ENCODE measurements around the gene SNRNP25. TPM values are rescaled to one million over a fixed set of nuclear protein-coding genes. Genes with fewer than 3 reads are reported as not detected.

The SNRNP25 gene
- total and polyA plus RNA-seq, 2 donors, result 23.3 to 33.7 TPM

DNA sequence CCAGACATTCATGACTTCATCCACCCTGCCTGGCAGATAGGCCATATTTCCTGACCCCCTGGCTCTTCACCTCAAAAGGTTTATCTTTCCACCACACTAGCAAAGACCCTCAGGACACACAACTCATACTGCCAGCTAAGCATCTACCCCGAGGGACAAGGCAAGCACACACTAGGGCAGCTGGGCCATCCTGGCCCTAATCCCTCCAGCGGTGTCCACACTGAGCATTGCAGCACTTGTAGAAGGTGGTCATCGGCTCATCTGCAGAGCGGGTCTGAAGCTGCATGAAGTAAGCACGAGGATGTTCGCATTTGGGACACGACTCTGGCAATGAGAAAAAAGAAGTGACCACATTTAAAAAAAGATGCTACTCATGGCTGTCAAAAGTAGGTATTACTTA lies 6.4 kb upstream of the SNRNP25 start:
- no peak for DNase-seq (ENCODE audit: low read depth in 6 of 9, low spot score in 9 of 9)
- 98% methylated on average over 7 of the region's 7 CpGs for WGBS
- H3K4me1 ChIP-seq (ENCODE audit: control insufficient read depth in 2 of 2, insufficient read depth in 2 of 2, low read length in 2 of 2), result peaks cover 0 to 3% of the 10 kb centered on the region in 2 donors
- no peaks in the 10 kb centered on the region for H3K27me3 ChIP-seq (ENCODE audit: control insufficient read depth in 2 of 2, insufficient read depth in 1 of 2, low read length in 1 of 2)
- no peak overlapping the region for H3K27ac ChIP-seq (ENCODE audit: low read depth in 1 of 2, low read length in 1 of 2)
- no peaks in the 10 kb centered on the region for H3K9me3 ChIP-seq (ENCODE audit: control insufficient read depth in 2 of 2, insufficient read depth in 1 of 2, low read length in 1 of 2)
- peaks cover 34 to 41% of the 10 kb centered on the region in 2 donors for H3K36me3 ChIP-seq (ENCODE audit: control insufficient read depth in 2 of 2, insufficient read depth in 2 of 2, low read length in 1 of 2)
- no peak overlapping the region for H3K4me3 ChIP-seq (ENCODE audit: low read length in 2 of 2)

DNA sequence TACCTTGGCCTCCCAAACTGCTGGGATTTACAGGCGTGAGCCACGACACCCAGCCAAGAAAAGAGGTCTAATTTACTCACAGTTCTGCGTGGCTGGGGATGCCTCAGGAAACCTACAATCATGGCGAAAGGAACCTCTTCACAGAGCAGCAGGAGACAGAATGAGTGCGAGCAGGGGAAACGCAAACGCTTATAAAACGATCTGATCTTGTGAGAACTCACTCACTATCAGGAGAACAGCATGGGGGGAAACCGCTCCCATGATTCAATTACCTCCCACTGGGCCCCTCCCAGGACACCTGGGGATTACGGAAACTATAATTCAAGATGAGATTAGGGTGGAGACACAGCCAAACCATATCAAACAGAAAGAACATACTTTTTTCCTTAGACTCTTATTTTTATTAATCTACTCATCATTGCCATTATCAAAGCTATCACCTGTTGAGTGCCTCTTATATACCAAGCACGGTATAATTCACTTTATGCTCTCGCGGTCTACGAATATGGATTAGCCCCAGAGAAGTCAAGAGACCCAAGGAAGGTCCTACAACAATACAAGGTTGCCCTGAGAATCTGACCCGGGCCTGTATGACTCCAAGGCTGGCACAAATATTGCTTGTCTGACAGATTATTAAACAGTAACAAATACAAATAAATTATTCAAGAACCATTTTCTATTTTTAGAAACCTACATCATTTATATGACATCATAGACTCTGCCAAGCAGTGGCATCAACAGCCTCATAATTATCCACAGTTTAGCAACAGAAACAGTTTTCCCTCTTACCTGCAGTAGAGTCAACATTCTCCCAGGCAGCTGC lies 2.6 kb upstream of the SNRNP25 start:
- H3K4me3 ChIP-seq (ENCODE audit: low read length in 2 of 2), result no peak overlapping the region
- H3K27me3 ChIP-seq (ENCODE audit: control insufficient read depth in 2 of 2, insufficient read depth in 1 of 2, low read length in 1 of 2), result no peaks in the 10 kb centered on the region
- peaks cover 15 to 25% of the 10 kb centered on the region in 2 donors for H3K36me3 ChIP-seq (ENCODE audit: control insufficient read depth in 2 of 2, insufficient read depth in 2 of 2, low read length in 1 of 2)
- no peak overlapping the region for H3K27ac ChIP-seq (ENCODE audit: low read depth in 1 of 2, low read length in 1 of 2)
- no peaks in the 10 kb centered on the region for H3K9me3 ChIP-seq (ENCODE audit: control insufficient read depth in 2 of 2, insufficient read depth in 1 of 2, low read length in 1 of 2)
- no peak for DNase-seq (ENCODE audit: low read depth in 6 of 9, low spot score in 9 of 9)
- peaks cover 7 to 10% of the 10 kb centered on the region in 2 donors for H3K4me1 ChIP-seq (ENCODE audit: control insufficient read depth in 2 of 2, insufficient read depth in 2 of 2, low read length in 2 of 2)
- 93% methylated on average over 15 of the region's 15 CpGs for WGBS

GRCh38 chr16:54237-54581 lies 581 bp downstream of the SNRNP25 start:
- Histone ChIP-seq H3K9me3 (ENCODE audit: control insufficient read depth in 2 of 2, insufficient read depth in 1 of 2, low read length in 1 of 2) (no peaks in the 10 kb centered on the region), H3K4me1 (ENCODE audit: control insufficient read depth in 2 of 2, insufficient read depth in 2 of 2, low read length in 2 of 2) (peaks cover 7 to 10% of the 10 kb centered on the region in 2 donors), H3K36me3 (ENCODE audit: control insufficient read depth in 2 of 2, insufficient read depth in 2 of 2, low read length in 1 of 2) (peaks cover 29% of the 10 kb centered on the region in 2 donors), H3K27ac (ENCODE audit: low read depth in 1 of 2, low read length in 1 of 2) (peak overlapping the region in 1 of 2 donors; percentile 44), H3K27me3 (ENCODE audit: control insufficient read depth in 2 of 2, insufficient read depth in 1 of 2, low read length in 1 of 2) (no peaks in the 10 kb centered on the region), H3K4me3 (ENCODE audit: low read length in 2 of 2) (peak overlapping the region; percentile 60 to 80)
- no peak for DNase-seq (ENCODE audit: low read depth in 6 of 9, low spot score in 9 of 9)
- WGBS, result 45% methylated on average over 12 of the region's 12 CpGs

- Histone ChIP-seq H3K36me3 (ENCODE audit: control insufficient read depth in 2 of 2, insufficient read depth in 2 of 2, low read length in 1 of 2) (peaks cover 27 to 29% of the 10 kb centered on the region in 2 donors), H3K27ac (ENCODE audit: low read depth in 1 of 2, low read length in 1 of 2) (no peak overlapping the region), H3K4me3 (ENCODE audit: low read length in 2 of 2) (no peak overlapping the region), H3K9me3 (ENCODE audit: control insufficient read depth in 2 of 2, insufficient read depth in 1 of 2, low read length in 1 of 2) (no peaks in the 10 kb centered on the region), H3K4me1 (ENCODE audit: control insufficient read depth in 2 of 2, insufficient read depth in 2 of 2, low read length in 2 of 2) (peaks cover 7 to 10% of the 10 kb centered on the region in 2 donors), H3K27me3 (ENCODE audit: control insufficient read depth in 2 of 2, insufficient read depth in 1 of 2, low read length in 1 of 2) (no peaks in the 10 kb centered on the region)
- WGBS, result 86% methylated on average over 11 of the region's 11 CpGs
- no peak for DNase-seq (ENCODE audit: low read depth in 6 of 9, low spot score in 9 of 9)
Measured at GRCh38 chr16:55571-56136, 2.0 kb downstream of the SNRNP25 start.

- H3K27me3 ChIP-seq (ENCODE audit: control insufficient read depth in 2 of 2, insufficient read depth in 1 of 2, low read length in 1 of 2), result no peaks in the 10 kb centered on the region
- H3K27ac ChIP-seq (ENCODE audit: low read depth in 1 of 2, low read length in 1 of 2), result no peak overlapping the region
- WGBS, result 95% methylated on average over 17 of the region's 17 CpGs
- no peak for DNase-seq (ENCODE audit: low read depth in 6 of 9, low spot score in 9 of 9)
- no peak overlapping the region for H3K4me3 ChIP-seq (ENCODE audit: low read length in 2 of 2)
- H3K36me3 ChIP-seq (ENCODE audit: control insufficient read depth in 2 of 2, insufficient read depth in 2 of 2, low read length in 1 of 2), result peaks cover 22 to 25% of the 10 kb centered on the region in 2 donors
- H3K4me1 ChIP-seq (ENCODE audit: control insufficient read depth in 2 of 2, insufficient read depth in 2 of 2, low read length in 2 of 2), result peaks cover 7 to 10% of the 10 kb centered on the region in 2 donors
- no peaks in the 10 kb centered on the region for H3K9me3 ChIP-seq (ENCODE audit: control insufficient read depth in 2 of 2, insufficient read depth in 1 of 2, low read length in 1 of 2)
Measured at GRCh38 chr16:56231-56927, 2.8 kb downstream of the SNRNP25 start.

DNA sequence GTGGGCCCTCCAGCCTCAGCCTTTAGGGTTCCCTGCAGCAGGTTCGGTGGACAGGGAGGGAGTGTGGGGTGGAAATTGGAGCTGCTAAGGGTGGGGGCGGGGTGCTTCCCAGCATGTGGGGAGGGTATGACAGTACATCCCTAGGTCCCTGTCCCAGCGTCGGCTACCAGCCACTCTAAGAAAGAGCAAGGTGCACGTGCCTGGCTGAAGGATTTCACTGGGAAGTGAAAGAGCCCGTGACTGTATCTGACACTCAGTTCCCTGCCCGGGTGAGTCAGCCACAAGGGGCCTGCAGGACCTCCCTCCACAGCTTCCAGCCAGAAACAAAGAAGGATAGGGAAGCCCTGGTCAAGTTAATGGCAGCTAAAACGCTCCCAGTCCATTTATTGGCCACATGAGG lies 4.1 kb downstream of the SNRNP25 start:
- H3K27me3 ChIP-seq (ENCODE audit: control insufficient read depth in 2 of 2, insufficient read depth in 1 of 2, low read length in 1 of 2), result peaks cover 0 to 3% of the 10 kb centered on the region in 2 donors
- H3K4me3 ChIP-seq (ENCODE audit: low read length in 2 of 2), result no peak overlapping the region
- no peaks in the 10 kb centered on the region for H3K9me3 ChIP-seq (ENCODE audit: control insufficient read depth in 2 of 2, insufficient read depth in 1 of 2, low read length in 1 of 2)
- DNase-seq (ENCODE audit: low read depth in 6 of 9, low spot score in 9 of 9), result no peak
- H3K4me1 ChIP-seq (ENCODE audit: control insufficient read depth in 2 of 2, insufficient read depth in 2 of 2, low read length in 2 of 2), result peaks cover 5 to 9% of the 10 kb centered on the region in 2 donors
- WGBS, result 92% methylated on average over 8 of the region's 8 CpGs
- H3K27ac ChIP-seq (ENCODE audit: low read depth in 1 of 2, low read length in 1 of 2), result no peak overlapping the region
- H3K36me3 ChIP-seq (ENCODE audit: control insufficient read depth in 2 of 2, insufficient read depth in 2 of 2, low read length in 1 of 2), result peaks cover 22 to 25% of the 10 kb centered on the region in 2 donors

DNA sequence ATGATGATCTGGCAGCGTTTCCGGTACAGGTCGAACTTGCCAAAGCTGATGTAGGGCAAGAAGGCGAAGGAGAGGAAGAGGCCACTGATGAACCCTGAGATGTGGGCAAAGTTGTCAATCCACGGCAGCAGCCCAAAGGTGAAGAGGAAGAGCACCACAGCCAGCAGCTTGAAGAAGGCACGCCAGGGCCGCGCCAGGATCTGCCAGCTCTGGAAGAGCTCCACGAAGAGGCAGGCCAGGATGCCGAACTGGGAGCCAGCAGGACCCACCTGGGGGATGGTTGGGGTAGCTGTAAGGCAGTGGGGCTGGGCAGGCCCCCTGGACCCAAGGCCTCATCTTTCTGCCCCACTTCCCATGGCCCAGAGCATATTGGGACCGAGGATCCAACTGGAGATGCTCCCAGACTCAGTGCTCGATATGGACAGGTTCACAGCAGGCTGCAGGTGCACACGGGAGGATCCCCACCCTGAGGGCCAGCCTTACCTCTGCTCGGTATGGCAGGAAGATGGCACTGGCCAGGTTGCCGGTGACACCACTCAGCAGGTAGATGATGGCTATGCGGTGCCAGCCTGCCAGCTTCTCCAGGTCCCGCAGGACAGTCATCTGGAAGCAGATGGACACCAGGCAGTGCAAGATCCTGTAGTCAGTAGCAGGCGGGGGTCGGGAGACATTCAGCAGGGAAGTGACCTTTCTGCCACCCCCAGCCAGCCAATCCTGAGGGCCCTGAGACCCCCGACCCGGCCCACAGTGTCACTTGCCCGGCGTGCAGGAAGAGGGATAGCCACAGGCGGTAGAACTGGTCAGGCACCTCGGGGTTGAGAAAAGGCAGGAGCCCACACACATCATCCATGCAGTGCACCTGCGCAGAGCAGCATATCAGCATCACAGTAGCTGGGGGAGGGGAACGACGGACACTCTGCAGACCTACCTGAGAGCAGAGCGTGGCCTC lies 5.1 kb downstream of the SNRNP25 start:
- peaks cover 22 to 25% of the 10 kb centered on the region in 2 donors for H3K36me3 ChIP-seq (ENCODE audit: control insufficient read depth in 2 of 2, insufficient read depth in 2 of 2, low read length in 1 of 2)
- H3K9me3 ChIP-seq (ENCODE audit: control insufficient read depth in 2 of 2, insufficient read depth in 1 of 2, low read length in 1 of 2), result no peaks in the 10 kb centered on the region
- H3K4me3 ChIP-seq (ENCODE audit: low read length in 2 of 2), result no peak overlapping the region
- peaks cover 0 to 3% of the 10 kb centered on the region in 2 donors for H3K27me3 ChIP-seq (ENCODE audit: control insufficient read depth in 2 of 2, insufficient read depth in 1 of 2, low read length in 1 of 2)
- no peak overlapping the region for H3K27ac ChIP-seq (ENCODE audit: low read depth in 1 of 2, low read length in 1 of 2)
- H3K4me1 ChIP-seq (ENCODE audit: control insufficient read depth in 2 of 2, insufficient read depth in 2 of 2, low read length in 2 of 2), result peaks cover 5 to 7% of the 10 kb centered on the region in 2 donors
- 94% methylated on average over 29 of the region's 29 CpGs for WGBS
- DNase-seq (ENCODE audit: low read depth in 6 of 9, low spot score in 9 of 9), result no peak

- Histone ChIP-seq H3K36me3 (ENCODE audit: control insufficient read depth in 2 of 2, insufficient read depth in 2 of 2, low read length in 1 of 2) (peaks cover 22 to 25% of the 10 kb centered on the region in 2 donors), H3K27ac (ENCODE audit: low read depth in 1 of 2, low read length in 1 of 2) (no peak overlapping the region), H3K9me3 (ENCODE audit: control insufficient read depth in 2 of 2, insufficient read depth in 1 of 2, low read length in 1 of 2) (no peaks in the 10 kb centered on the region), H3K4me1 (ENCODE audit: control insufficient read depth in 2 of 2, insufficient read depth in 2 of 2, low read length in 2 of 2) (peaks cover 0 to under 1% of the 10 kb centered on the region in 2 donors), H3K4me3 (ENCODE audit: low read length in 2 of 2) (no peak overlapping the region), H3K27me3 (ENCODE audit: control insufficient read depth in 2 of 2, insufficient read depth in 1 of 2, low read length in 1 of 2) (peaks cover 0 to 3% of the 10 kb centered on the region in 2 donors)
- WGBS, result 96% methylated on average over 14 of the region's 14 CpGs
- DNase-seq (ENCODE audit: low read depth in 6 of 9, low spot score in 9 of 9), result no peak
Measured at GRCh38 chr16:59440-60059, 5.9 kb downstream of the SNRNP25 start.

All from thymus (tissue), 11 donors.